Endodermal cell (in vitro differentiated cells): ENCODE measurements around the gene DNASE1L1. TPM values are rescaled to one million over a fixed set of nuclear protein-coding genes. Genes with fewer than 3 reads are reported as not detected.

Experiments
- DNase-seq: peaks from one replicate; pipeline ENCODE4 v3.0.0-alpha.2; 2017
- H3K27ac ChIP-seq: 2 replicates; pipeline ENCODE4 v1.5.1; 2013; ENCODE audit warnings: mild to moderate bottlenecking, low read depth, low read length, moderate library complexity
- H3K27me3 ChIP-seq: 2 replicates; pipeline ENCODE4 v1.6.1; 2013; ENCODE audit warnings: mild to moderate bottlenecking, low read length, moderate library complexity; ENCODE audit not compliant: insufficient read depth, control insufficient read depth, poor library complexity, severe bottlenecking
- H3K36me3 ChIP-seq: 2 replicates; pipeline ENCODE4 v1.7.0; 2013; ENCODE audit warnings: mild to moderate bottlenecking, low read length, moderate library complexity; ENCODE audit not compliant: control insufficient read depth, insufficient read depth
- H3K4me1 ChIP-seq: one replicate; pipeline ENCODE4 v1.7.0; 2013; ENCODE audit warnings: low read length; ENCODE audit not compliant: control insufficient read depth, insufficient read depth
- H3K4me3 ChIP-seq: 2 replicates; pipeline ENCODE4 v1.5.1; 2013; ENCODE audit warnings: mild to moderate bottlenecking, low read length, moderate library complexity
- H3K9ac ChIP-seq: 2 replicates; pipeline ENCODE4 v1.6.1; 2013; ENCODE audit warnings: mild to moderate bottlenecking, low read length, moderate library complexity; ENCODE audit not compliant: poor library complexity, severe bottlenecking; ENCODE audit errors: extremely low read depth
- H3K9me3 ChIP-seq: 2 replicates; pipeline ENCODE4 v1.6.1; 2013; ENCODE audit warnings: mild to moderate bottlenecking, low read length, moderate library complexity; ENCODE audit not compliant: control insufficient read depth
- H3K27ac Mint-ChIP-seq: 2 replicates; pipeline ENCODE4 v1.8.0; 2020; ENCODE audit warnings: mixed read lengths
- H3K27me3 Mint-ChIP-seq: 2 replicates; pipeline ENCODE4 v1.8.0; 2021; ENCODE audit warnings: mild to moderate bottlenecking, mixed read lengths; ENCODE audit not compliant: insufficient read depth
- H3K36me3 Mint-ChIP-seq: 2 replicates; pipeline ENCODE4 v1.8.0; 2020; ENCODE audit warnings: low read depth, mixed read lengths
- H3K4me1 Mint-ChIP-seq: 2 replicates; pipeline ENCODE4 v1.8.0; 2020; ENCODE audit warnings: mixed read lengths
- H3K4me3 Mint-ChIP-seq: 2 replicates; pipeline ENCODE4 v1.8.0; 2020; ENCODE audit warnings: mild to moderate bottlenecking, moderate library complexity, mixed read lengths
- H3K9me3 Mint-ChIP-seq: 2 replicates; pipeline ENCODE4 v1.8.0; 2020; ENCODE audit warnings: mild to moderate bottlenecking, mixed read lengths
- WGBS, 2 experiments: methylation state at CpG; one replicate each; pipeline versions ENCODE4 v1.1.5 to v1.1.7; 2013; ENCODE audit warnings: missing lambda C conversion rate in 2 of 2, mixed read lengths in 1 of 2; ENCODE audit not compliant: insufficient coverage in 1 of 2, insufficient read length in 1 of 2; 5-methylcytosine and 5-hydroxymethylcytosine counted together
- total RNA-seq, 2 donors: library from RNA; stranded (reverse); fragmentation: NEBNext Ultra II Directional in 1 of 2; extraction: Animal tissue kit (Norgen Biotek cat#: 25700) in 1 of 2; gene quantifications; 2 replicates in 1 of 2; 3 replicates in 1 of 2; pipeline ENCODE4 v1.2.1, GENCODE V29; 2021
- TF ChIP-seq, protein P1 (sequence below): fragments of 200-600 bp; sonication (generic); conservative IDR thresholded peaks from 2 replicates; pipeline ENCODE4 v1.5.0; 2021; ENCODE audit warnings: antibody characterized with exemption, mild to moderate bottlenecking

Gene DNASE1L1
- total RNA-seq, 2 donors from 2014 or later: 13.8 to 17.0 TPM

DNA sequence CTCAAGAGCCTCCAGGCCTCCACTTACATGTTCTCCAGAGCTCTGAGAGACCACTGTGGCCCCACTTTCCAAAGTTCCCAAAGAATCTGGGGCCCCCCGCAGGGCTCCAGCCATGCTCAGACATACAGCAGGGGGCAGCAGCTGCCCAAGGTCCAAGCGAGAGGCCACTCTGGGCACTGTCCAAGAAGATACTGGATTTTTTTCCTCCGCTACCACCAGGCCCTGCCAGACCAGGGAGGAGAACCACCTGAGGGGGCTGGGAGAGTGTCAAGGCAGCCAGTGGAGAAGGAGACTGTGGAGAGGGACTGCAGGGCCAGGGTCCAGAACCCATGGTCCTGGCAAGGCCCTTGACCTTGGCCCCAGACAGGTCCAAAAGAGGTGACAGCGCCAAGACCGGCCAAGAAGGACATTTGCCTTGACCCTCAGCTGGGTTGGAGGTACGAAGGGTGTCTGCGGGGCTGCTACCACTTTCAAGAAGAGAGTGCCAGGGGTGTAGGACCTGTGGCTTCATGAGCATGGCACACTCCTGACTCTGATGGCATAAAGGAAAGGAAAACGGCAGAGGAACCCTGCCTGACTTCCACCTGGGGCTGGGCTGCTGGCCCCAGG is 24.7 kb downstream of the DNASE1L1 start:
- H3K4me3 Mint-ChIP-seq: no peak overlapping the region
- TF ChIP-seq, protein P1, sequence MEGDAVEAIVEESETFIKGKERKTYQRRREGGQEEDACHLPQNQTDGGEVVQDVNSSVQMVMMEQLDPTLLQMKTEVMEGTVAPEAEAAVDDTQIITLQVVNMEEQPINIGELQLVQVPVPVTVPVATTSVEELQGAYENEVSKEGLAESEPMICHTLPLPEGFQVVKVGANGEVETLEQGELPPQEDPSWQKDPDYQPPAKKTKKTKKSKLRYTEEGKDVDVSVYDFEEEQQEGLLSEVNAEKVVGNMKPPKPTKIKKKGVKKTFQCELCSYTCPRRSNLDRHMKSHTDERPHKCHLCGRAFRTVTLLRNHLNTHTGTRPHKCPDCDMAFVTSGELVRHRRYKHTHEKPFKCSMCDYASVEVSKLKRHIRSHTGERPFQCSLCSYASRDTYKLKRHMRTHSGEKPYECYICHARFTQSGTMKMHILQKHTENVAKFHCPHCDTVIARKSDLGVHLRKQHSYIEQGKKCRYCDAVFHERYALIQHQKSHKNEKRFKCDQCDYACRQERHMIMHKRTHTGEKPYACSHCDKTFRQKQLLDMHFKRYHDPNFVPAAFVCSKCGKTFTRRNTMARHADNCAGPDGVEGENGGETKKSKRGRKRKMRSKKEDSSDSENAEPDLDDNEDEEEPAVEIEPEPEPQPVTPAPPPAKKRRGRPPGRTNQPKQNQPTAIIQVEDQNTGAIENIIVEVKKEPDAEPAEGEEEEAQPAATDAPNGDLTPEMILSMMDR: peak; percentile 51
- Histone ChIP-seq H3K4me3 (no peak overlapping the region), H3K27me3 (no peaks in the 10 kb centered on the region), H3K36me3 (no peaks in the 10 kb centered on the region), H3K4me1 (no peaks in the 10 kb centered on the region), H3K27ac (no peak overlapping the region), H3K9ac (no peak overlapping the region), H3K9me3 (no peaks in the 10 kb centered on the region)
- H3K9me3 Mint-ChIP-seq: peaks cover 40% of the 10 kb centered on the region
- H3K36me3 Mint-ChIP-seq: peaks cover 8% of the 10 kb centered on the region
- 94 to 100% methylated on average over 2 to 8 of the region's 8 CpGs for WGBS, 2 experiments
- H3K27ac Mint-ChIP-seq: no peak overlapping the region
- H3K4me1 Mint-ChIP-seq: peaks cover 7% of the 10 kb centered on the region
- DNase-seq: no peak
- H3K27me3 Mint-ChIP-seq: no peaks in the 10 kb centered on the region

DNA sequence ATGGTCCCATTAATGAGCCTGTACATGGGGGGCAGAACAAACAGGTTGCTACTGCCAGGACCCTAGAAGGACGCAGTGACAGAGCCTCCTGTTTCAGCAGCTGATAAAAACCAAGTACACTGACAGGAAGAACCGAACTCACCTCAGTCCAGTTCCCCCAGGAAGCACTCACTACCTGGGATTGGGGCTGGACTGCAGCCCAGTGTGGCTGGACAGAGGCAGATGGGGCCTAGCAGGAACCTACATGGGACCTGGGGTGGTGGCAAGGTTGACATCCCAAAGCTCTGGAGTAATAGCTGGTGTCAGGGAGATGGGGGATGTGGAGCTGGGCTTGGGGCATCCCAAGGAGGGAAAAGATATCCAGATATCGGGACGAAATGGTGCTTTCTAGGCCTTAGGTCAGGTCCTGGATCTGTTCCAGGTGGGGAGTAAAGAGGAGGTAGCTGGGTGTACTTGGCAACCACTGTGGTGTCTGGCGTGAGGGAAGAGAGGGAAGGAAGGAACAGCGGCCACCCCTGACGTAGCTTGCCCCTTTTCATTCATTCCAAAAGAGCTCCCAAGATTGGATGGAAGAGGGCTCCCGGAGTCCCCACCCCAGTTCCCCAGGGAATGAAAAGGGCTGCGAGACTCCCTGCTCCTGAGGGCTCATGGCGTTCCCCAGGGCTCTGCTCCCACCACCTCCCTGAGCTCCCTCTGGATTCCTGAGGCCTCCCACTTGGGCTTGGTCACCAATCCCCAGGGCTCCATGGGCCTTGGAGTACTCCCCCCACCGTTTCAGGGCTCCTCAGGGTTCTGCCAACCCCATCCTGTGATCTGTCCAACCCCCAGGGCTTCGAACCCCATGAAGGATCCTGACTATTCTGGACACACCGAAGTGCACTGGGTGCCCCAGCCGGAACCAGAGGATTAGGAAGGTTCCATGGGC is 25.4 kb downstream of the DNASE1L1 start:
- no peak for DNase-seq
- Histone ChIP-seq H3K4me1 (no peaks in the 10 kb centered on the region), H3K9ac (no peak overlapping the region), H3K27me3 (no peaks in the 10 kb centered on the region), H3K27ac (no peak overlapping the region), H3K4me3 (no peak overlapping the region), H3K36me3 (no peaks in the 10 kb centered on the region), H3K9me3 (no peaks in the 10 kb centered on the region)
- H3K4me3 Mint-ChIP-seq: no peak overlapping the region
- WGBS, 2 experiments: 91 to 100% methylated on average over 1 to 13 of the region's 14 CpGs
- no peak overlapping the region for H3K27ac Mint-ChIP-seq
- peaks cover 40% of the 10 kb centered on the region for H3K9me3 Mint-ChIP-seq
- no peaks in the 10 kb centered on the region for H3K27me3 Mint-ChIP-seq
- H3K36me3 Mint-ChIP-seq: peaks cover 8% of the 10 kb centered on the region
- TF ChIP-seq, protein P1: no peak
- H3K4me1 Mint-ChIP-seq: peaks cover 7% of the 10 kb centered on the region

DNA sequence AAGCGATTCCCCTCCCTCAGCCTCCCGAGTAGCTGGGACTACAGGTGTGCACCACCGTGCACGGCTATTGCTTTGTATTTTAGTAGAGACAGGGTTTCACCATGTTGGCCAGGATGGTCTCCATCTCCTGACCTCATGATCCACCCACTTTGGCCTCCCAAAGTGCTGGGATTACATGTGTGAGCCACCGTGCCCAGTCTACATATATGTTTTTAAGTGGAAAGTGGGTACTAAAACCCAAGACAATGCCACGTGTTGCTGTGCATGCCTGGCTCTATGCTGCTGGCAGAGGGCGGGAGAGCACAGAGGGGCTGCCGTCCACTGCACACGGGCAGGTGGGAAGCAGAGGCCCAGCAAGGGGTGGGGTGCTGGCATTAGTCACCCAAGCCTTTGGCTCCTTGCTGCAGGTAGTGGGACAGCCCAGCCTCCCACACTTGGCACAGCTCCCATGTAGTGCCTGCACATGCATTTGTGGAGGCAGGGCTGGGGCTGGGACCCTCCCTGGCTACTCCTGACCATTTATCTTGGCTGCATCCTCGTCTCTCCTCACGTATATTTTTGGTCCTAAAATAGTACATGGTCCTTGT is 26.5 kb downstream of the DNASE1L1 start:
- peaks cover 8% of the 10 kb centered on the region for H3K36me3 Mint-ChIP-seq
- H3K4me1 ChIP-seq: no peaks in the 10 kb centered on the region
- peaks cover 7% of the 10 kb centered on the region for H3K4me1 Mint-ChIP-seq
- TF ChIP-seq, protein P1: no peak
- no peak for DNase-seq
- H3K9me3 Mint-ChIP-seq: peaks cover 42% of the 10 kb centered on the region
- 90 to 93% methylated on average over 2 to 11 of the region's 11 CpGs for WGBS, 2 experiments
- H3K4me3 Mint-ChIP-seq: no peak overlapping the region
- no peaks in the 10 kb centered on the region for H3K36me3 ChIP-seq
- no peaks in the 10 kb centered on the region for H3K9me3 ChIP-seq
- no peak overlapping the region for H3K27ac ChIP-seq
- no peak overlapping the region for H3K27ac Mint-ChIP-seq
- no peaks in the 10 kb centered on the region for H3K27me3 Mint-ChIP-seq
- H3K27me3 ChIP-seq: no peaks in the 10 kb centered on the region
- H3K4me3 ChIP-seq: no peak overlapping the region
- no peak overlapping the region for H3K9ac ChIP-seq
